Measurements from ENCODE around the gene ADI1. TPM values are rescaled to one million over a fixed set of nuclear protein-coding genes. Genes with fewer than 3 reads are reported as not detected.

Gene ADI1
- total and polyA plus RNA-seq, 2 of the 8 experiments (the other 6 are each of a cell fraction or from before 2014, with no cell fraction given): 12.2 to 40.2 TPM

DNA sequence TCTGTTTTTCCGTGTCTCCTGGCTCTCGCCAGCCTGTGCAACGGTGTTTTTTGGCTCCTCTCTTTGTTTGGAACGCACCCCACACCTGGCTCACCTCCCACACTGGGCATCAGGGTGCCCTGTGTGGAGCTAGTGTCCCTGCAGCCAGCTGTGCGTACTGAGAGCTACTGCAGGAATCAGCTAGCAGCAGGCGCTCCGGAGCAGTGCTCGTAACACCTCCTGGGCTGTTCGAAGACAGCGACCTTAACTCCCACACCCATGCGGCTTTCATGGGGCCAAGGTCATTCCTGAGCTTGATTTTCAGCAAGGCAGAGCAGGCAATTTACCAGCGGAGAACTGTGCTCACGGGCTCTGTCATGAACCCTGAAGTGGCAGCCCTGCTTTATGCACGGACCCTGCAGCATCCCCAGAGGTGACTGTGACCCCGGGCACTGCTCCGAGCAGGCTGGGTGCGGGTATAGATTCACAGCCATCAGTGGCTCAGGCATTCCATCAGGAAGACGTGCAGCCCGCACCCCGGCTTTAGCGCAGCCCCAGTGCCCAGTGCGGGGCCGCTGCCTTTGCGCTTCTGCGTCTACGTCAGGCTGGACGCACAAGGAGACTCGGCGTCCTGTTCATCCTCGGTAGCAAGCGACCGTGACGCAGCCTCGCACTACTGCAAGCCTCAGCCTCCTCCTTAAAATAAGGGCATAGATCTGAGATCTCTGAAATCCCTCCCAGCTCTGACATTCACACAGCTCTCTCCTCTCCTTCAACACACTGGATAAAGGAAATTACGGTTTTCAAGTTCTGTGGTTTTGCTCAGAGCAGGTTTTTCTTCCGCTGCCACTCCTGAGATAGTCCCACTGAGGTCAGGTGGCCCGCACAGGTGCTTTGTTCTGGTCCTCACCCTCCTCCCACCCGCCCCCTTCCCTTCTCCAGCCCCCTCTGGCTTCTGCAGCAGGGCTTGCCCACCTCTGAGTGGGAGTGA is 58.2 kb downstream of the ADI1 start (continued):
- TF ChIP-seq, protein P1, sequence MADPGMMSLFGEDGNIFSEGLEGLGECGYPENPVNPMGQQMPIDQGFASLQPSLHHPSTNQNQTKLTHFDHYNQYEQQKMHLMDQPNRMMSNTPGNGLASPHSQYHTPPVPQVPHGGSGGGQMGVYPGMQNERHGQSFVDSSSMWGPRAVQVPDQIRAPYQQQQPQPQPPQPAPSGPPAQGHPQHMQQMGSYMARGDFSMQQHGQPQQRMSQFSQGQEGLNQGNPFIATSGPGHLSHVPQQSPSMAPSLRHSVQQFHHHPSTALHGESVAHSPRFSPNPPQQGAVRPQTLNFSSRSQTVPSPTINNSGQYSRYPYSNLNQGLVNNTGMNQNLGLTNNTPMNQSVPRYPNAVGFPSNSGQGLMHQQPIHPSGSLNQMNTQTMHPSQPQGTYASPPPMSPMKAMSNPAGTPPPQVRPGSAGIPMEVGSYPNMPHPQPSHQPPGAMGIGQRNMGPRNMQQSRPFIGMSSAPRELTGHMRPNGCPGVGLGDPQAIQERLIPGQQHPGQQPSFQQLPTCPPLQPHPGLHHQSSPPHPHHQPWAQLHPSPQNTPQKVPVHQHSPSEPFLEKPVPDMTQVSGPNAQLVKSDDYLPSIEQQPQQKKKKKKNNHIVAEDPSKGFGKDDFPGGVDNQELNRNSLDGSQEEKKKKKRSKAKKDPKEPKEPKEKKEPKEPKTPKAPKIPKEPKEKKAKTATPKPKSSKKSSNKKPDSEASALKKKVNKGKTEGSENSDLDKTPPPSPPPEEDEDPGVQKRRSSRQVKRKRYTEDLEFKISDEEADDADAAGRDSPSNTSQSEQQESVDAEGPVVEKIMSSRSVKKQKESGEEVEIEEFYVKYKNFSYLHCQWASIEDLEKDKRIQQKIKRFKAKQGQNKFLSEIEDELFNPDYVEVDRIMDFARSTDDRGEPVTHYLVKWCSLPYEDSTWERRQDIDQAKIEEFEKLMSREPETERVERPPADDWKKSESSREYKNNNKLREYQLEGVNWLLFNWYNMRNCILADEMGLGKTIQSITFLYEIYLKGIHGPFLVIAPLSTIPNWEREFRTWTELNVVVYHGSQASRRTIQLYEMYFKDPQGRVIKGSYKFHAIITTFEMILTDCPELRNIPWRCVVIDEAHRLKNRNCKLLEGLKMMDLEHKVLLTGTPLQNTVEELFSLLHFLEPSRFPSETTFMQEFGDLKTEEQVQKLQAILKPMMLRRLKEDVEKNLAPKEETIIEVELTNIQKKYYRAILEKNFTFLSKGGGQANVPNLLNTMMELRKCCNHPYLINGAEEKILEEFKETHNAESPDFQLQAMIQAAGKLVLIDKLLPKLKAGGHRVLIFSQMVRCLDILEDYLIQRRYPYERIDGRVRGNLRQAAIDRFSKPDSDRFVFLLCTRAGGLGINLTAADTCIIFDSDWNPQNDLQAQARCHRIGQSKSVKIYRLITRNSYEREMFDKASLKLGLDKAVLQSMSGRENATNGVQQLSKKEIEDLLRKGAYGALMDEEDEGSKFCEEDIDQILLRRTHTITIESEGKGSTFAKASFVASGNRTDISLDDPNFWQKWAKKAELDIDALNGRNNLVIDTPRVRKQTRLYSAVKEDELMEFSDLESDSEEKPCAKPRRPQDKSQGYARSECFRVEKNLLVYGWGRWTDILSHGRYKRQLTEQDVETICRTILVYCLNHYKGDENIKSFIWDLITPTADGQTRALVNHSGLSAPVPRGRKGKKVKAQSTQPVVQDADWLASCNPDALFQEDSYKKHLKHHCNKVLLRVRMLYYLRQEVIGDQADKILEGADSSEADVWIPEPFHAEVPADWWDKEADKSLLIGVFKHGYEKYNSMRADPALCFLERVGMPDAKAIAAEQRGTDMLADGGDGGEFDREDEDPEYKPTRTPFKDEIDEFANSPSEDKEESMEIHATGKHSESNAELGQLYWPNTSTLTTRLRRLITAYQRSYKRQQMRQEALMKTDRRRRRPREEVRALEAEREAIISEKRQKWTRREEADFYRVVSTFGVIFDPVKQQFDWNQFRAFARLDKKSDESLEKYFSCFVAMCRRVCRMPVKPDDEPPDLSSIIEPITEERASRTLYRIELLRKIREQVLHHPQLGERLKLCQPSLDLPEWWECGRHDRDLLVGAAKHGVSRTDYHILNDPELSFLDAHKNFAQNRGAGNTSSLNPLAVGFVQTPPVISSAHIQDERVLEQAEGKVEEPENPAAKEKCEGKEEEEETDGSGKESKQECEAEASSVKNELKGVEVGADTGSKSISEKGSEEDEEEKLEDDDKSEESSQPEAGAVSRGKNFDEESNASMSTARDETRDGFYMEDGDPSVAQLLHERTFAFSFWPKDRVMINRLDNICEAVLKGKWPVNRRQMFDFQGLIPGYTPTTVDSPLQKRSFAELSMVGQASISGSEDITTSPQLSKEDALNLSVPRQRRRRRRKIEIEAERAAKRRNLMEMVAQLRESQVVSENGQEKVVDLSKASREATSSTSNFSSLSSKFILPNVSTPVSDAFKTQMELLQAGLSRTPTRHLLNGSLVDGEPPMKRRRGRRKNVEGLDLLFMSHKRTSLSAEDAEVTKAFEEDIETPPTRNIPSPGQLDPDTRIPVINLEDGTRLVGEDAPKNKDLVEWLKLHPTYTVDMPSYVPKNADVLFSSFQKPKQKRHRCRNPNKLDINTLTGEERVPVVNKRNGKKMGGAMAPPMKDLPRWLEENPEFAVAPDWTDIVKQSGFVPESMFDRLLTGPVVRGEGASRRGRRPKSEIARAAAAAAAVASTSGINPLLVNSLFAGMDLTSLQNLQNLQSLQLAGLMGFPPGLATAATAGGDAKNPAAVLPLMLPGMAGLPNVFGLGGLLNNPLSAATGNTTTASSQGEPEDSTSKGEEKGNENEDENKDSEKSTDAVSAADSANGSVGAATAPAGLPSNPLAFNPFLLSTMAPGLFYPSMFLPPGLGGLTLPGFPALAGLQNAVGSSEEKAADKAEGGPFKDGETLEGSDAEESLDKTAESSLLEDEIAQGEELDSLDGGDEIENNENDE (IDR thresholded peaks at IDR 0.05; ENCODE audit: insufficient replicate concordance, low read length): no peak

All from H1 (cell line).